NCI-H446 (cell line): ENCODE results near the gene ANKZF1.

ENCODE experiments used
- DNase-seq, 2 experiments: peaks; one replicate each; lab custom pipeline; 2025; lab: John Stamatoyannopoulos, UW

The ANKZF1 gene

GRCh38 chr2:219207884-219208740 is 21.5 kb upstream of the ANKZF1 start:
- peak; percentile 7 to 16 for DNase-seq

GRCh38 chr2:219209236-219210195 is 20.1 kb upstream of the ANKZF1 start:
- DNase-seq, result no peak

- DNase-seq, result no peak
These were observed 19.3 kb upstream of the ANKZF1 start for GRCh38 chr2:219210196-219210885.

GRCh38 chr2:219210886-219211362 is 18.7 kb upstream of the ANKZF1 start:
- DNase-seq, result no peak

GRCh38 chr2:219213026-219213415 is 16.6 kb upstream of the ANKZF1 start:
- DNase-seq, result no peak

GRCh38 chr2:219213486-219214071 is 16.0 kb upstream of the ANKZF1 start:
- no peak for DNase-seq

GRCh38 chr2:219214141-219214540 is 15.5 kb upstream of the ANKZF1 start:
- DNase-seq, result no peak

- DNase-seq, result no peak
These were observed 14.8 kb upstream of the ANKZF1 start for GRCh38 chr2:219214786-219215185.

- DNase-seq, result no peak
These were observed 13.6 kb upstream of the ANKZF1 start for GRCh38 chr2:219215871-219216534.

GRCh38 chr2:219216535-219216915 is 13.1 kb upstream of the ANKZF1 start:
- no peak for DNase-seq

- DNase-seq, result peak; percentile 75 to 81
These were observed 11.3 kb upstream of the ANKZF1 start for GRCh38 chr2:219218217-219218731.

GRCh38 chr2:219218732-219219701 is 10.6 kb upstream of the ANKZF1 start, which contains the start of gene ABCB6:
Gene ABCB6, minus strand, starts transcription at chr2:219218958. Its CDS starts 285 bp downstream, at chr2:219218673.
- DNase-seq, result peak; percentile 96 to 98

- no peak for DNase-seq
These were observed 9.6 kb upstream of the ANKZF1 start for GRCh38 chr2:219219784-219220532.

- DNase-seq, result no peak
These were observed 8.8 kb upstream of the ANKZF1 start for GRCh38 chr2:219220652-219221402.

GRCh38 chr2:219221957-219222518 is 7.6 kb upstream of the ANKZF1 start:
- DNase-seq, result no peak

GRCh38 chr2:219223831-219224610 is 5.6 kb upstream of the ANKZF1 start:
- no peak for DNase-seq

GRCh38 chr2:219225350-219225749 is 4.3 kb upstream of the ANKZF1 start:
- no peak for DNase-seq
